SK-N-DZ (cell line): ENCODE data around the gene GBX2.
"Not testable (repeated sequence)": the region's sequence is repeated elsewhere in the genome, so short reads cannot be mapped to it uniquely, and the experiment has no call there.

Source experiments
- DNase-seq: peaks from one replicate; pipeline ENCODE4 v3.0.0-alpha.2; 2015; ENCODE audit warnings: low spot score

The GBX2 gene

DNA sequence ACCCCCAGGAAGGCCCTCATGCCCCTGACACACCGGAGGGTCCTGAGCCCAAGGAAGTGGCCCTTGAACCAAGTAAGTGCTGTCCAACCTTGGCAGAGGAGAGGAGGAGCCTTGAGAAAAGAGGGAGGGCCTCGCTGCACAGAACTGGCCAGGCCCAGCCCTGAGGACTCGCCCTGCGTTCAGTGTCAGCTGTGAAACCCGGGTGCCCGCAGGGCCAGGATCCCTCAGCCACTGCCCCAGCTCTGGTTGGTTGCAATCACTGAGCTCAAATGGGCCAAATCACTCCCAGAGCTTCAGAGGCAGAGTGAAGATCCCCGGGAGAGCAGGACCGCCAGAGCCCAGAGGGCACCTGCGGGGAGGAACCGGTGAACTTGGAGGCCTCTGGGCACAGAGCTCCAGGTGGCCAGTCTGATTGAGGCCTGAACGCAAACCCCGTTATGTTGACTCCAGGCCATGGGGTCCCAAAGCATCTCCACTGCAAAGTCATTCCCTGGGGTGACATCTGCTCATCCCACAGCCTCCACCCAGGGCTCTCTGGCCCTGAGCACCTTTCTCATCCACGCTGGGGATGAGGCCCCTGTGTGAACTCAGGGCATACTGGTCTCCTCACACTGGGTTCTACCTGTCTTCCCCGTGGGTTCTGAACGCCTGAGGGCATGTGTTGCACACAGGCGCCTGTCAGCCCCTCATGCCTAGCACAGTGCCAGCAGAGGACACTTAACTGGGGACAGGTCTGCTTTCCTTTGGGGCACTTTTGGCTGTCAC lies 11.9 kb downstream of the GBX2 start:
- DNase-seq, result no peak

GRCh38 chr2:236155406-236155805 lies 12.8 kb downstream of the GBX2 start:
- no peak for DNase-seq

DNA sequence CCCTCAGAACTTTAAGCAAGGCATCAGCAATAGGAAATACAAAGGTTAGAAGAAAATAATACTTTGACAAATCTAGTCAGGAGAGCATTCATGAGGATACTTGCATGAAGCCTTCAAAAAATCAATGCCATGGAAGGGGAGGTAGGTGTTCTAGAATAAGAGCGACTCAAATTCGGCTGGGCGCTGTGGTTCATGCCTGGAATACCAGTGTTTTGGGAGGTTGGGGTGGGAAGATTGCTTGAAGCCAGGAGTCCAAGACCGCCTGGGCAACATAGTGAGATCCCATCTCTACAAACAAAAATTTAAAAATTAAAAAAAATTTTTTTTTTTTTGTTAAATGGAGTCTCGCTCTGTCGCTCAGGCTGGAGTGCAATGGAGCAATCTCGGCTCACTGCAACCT lies 21.8 kb downstream of the GBX2 start:
- no peak for DNase-seq

DNA sequence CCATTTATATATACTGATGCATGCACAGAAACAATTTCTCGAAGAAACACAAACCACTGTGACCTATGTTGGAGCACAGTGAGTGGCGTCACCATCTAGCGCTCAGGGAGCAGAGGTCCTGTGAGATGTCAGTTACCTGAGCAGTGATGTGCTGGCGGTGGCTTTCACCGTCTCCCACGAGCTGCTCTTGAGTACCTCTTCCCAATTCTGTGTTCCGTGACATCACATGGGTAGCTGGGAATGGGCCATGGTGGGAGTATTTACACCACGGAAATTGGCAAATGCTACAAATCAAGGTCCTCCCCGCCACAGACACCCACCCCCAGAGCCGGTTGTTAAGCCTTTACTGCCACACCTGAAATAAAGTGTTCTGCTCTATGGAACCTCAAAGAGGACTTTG lies 24.4 kb downstream of the GBX2 start:
- no peak for DNase-seq

DNA sequence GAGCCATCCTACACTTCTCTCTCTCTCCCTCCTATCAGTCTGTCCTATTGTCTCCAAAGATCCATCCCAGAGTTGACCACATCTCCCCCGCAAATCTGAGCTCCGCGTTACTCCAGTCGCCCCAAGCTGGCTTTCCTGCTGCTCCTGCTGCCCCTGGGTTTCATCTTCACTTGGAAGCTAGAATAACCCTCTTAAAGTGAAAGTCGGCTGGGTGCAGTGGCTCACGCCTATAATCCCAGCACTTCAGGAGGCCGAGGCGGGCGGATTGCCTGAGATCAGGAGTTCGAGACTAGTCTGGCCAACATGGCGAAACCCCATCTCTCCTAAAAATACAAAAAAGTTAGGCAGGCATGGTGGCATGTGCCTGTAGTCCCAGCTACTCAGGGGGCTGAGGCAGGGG lies 26.6 kb downstream of the GBX2 start:
- DNase-seq, result not testable (repeated sequence)

- DNase-seq, result no peak
Observed at GRCh38 chr2:236137066-236137465, 31.1 kb downstream of the GBX2 start.

DNA sequence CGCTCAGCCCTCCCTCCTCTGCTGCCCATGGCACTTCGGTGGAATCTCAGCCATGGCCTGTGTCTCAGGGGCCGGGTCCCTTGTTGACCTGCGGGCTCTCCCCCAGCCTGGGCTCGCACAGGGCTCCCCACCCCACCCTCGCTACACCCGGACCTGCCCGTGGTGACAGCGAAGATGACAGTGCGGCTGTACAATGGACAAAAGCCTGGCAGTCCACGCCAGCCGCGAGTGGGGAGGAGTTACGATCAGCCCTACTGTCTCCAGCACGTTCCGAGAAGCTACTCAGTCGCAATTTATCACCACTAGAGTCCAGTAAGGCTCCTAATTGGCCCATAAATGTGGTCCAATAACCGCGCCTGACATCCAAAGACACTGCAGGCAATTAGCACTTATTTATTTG lies 31.6 kb downstream of the GBX2 start:
- DNase-seq, result no peak

GRCh38 chr2:236133410-236134012 lies 34.7 kb downstream of the GBX2 start:
- no peak for DNase-seq

DNA sequence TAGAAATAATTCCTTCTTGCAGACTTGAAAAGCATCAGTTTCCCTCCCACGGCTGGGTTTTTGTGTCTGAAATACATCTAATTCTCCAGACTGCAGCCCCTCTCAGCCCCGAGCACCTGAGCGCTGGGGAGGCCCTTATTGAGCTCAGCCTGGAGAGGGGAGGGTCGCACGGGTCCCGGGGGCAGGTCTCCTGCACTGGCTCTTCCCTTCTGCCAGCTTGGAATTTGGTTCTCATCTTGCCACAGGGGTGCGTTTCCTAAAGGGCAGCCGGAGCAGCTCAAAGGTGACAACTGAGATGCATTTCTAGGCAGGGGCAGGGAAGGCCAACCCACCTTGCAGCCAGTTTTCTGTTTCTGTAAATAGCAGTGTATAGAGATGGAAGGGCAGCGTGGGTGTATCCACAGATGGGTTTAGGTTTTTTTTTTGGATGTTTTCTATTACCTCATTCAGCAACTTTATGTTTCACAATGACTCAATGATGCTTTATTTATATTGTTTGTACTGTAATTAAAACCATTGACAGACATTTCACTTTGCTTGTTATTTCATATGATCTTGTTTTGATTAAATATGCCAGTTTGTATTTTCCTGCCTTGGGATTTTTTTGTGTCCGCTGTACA lies 37.0 kb downstream of the GBX2 start:
- DNase-seq, result no peak

- no peak for DNase-seq
Observed at GRCh38 chr2:236130349-236130998, 37.7 kb downstream of the GBX2 start.

- no peak for DNase-seq
Observed at GRCh38 chr2:236129935-236130334, 38.3 kb downstream of the GBX2 start.

GRCh38 chr2:236128321-236128720 lies 39.9 kb downstream of the GBX2 start:
- DNase-seq, result no peak

DNA sequence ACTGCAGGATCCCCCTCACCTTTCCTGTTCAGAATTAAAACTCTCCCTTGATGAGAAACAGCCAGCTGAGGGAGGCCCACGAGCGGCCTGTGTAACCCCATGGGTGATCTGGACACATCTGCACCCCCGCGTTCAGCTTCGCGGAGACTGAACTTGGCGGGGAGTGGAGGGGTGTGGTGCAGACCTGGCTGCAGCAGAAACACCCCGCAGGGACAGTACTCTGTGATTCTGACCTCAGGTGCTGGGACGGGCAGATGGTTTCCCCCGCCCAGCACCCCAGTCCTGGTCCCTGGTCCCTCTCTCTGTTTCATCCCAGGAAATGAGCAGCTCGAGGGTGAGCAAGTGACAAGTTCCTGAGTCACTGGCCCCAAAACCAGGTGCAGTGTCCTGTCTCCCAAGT lies 41.2 kb downstream of the GBX2 start:
- no peak for DNase-seq

- no peak for DNase-seq
Observed at GRCh38 chr2:236125541-236125940, 42.6 kb downstream of the GBX2 start.

- DNase-seq, result no peak
Observed at GRCh38 chr2:236124182-236124893, 43.8 kb downstream of the GBX2 start.

GRCh38 chr2:236123716-236124115 lies 44.5 kb downstream of the GBX2 start:
- no peak for DNase-seq

- DNase-seq, result no peak
Observed at GRCh38 chr2:236122236-236122635, 46.0 kb downstream of the GBX2 start.

DNA sequence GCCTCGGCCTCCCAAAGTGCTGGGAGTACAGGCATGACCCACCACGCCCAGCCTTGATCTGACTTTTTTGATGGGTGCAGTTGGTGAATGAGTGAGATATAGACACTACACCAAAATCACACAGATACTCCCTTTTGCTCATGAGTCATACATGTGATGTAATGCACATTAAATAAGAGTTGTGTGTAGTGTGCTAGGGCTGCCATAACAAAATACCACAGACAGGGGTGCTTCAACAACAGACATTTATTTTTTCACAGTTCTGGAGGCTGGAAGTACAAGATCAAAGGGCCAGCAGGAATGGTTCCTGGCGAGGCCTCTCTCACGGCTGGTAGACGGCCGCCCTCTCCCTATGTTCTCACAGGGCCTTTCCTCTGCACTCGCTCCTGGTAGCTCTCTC lies 46.6 kb downstream of the GBX2 start:
- no peak for DNase-seq

DNA sequence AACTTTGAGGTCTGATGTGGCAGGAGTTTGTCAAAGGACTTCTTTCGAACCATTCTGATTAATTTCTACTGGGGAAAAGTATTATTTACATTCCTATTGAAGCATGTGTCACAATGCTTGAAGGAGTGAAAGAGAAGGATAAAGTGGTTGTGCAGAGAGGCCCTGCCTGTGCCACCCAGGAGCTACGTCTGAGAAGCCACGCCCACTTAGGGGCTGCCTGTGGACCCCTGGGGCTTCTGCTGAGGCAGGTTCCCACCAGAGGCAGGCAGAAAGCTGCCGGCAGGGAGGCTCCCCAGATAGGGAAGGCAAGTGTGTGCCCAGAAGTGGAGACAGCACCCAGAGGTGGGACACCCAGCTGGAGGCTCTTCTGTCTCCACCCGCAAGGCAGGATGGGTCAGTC lies 47.4 kb downstream of the GBX2 start:
- DNase-seq, result no peak

GRCh38 chr2:236120141-236120601 lies 48.0 kb downstream of the GBX2 start:
- no peak for DNase-seq

- DNase-seq, result no peak
Observed at GRCh38 chr2:236119476-236119875, 48.7 kb downstream of the GBX2 start.

DNA sequence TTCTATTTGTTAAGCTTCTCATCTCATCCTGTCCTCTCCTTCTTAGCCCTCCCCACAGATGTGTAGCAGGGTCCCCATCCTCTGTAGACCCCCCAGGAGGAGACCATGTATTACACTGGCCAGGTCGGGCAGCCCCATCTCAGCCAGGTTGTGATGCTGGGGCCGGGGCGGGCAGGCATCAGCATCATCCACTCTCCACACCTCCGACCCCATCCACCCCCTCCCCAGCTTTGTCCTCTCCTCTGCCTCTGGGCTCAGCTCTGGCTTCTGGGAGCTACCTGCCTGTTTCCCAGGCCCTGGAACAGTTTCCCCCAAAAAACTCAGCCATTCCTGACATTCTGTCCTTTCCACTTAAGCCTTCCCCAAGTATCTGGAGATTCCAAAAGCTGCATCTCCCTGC lies 49.2 kb downstream of the GBX2 start:
- DNase-seq, result no peak
